ENCODE data around the gene MYO5C.

The MYO5C gene

DNA sequence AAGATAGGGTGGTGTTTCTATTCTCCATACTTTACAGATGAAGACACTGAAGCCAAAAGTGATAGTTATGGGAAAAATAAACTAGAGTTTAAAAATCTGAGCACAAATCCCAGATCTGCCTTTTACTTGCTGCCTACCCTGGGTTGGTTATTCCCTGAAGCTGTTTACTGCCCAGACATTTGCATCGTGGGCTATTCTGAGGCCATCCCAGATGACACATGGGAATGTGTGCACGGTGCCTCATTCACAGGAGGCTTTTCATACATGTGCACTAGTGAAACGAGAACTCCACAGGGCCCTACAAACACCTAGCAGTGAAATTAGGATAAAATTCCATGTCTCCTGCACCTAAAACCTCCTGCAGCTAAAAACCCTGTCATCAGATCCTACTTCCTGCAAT, 17.5 kb downstream of the MYO5C start:
- peaks cover 25% of the 10 kb centered on the region; the same call in 1 of the 2 replicates for H3K36me3 ChIP-seq (ENCODE audit: insufficient read depth, low read length)
- no peak overlapping the region for H3K9ac ChIP-seq (ENCODE audit: low read depth, low read length)
- H3K4me1 ChIP-seq (ENCODE audit: insufficient read depth, low read length), result no peaks in the 10 kb centered on the region
- no peaks in the 10 kb centered on the region for H3K9me3 ChIP-seq (ENCODE audit: control insufficient read depth, insufficient read depth, low read length)

DNA sequence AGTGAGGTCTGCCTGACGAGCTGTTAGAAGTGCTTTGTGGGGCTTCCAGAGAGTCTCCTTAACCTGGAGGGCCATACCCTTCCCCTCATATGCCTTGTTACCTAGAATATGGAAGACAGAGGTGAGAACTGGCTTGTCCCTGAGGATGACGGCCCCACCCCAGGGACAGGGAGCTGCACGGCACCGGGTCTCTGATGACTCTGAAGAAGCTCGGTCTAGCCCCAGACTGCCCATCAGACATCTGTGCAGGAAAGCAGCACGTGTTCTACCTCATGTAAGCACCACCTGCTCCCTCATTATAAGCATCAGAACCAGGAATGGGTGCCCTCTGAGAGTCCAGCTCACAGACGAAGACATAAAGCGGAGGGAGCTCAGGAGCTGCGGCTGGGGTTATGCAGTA, 18.0 kb downstream of the MYO5C start:
- H3K9me3 ChIP-seq (ENCODE audit: control insufficient read depth, insufficient read depth, low read length), result no peaks in the 10 kb centered on the region
- no peaks in the 10 kb centered on the region for H3K4me1 ChIP-seq (ENCODE audit: insufficient read depth, low read length)
- no peak overlapping the region for H3K9ac ChIP-seq (ENCODE audit: low read depth, low read length)
- H3K36me3 ChIP-seq (ENCODE audit: insufficient read depth, low read length), result peaks cover 27% of the 10 kb centered on the region; the same call in 1 of the 2 replicates

DNA sequence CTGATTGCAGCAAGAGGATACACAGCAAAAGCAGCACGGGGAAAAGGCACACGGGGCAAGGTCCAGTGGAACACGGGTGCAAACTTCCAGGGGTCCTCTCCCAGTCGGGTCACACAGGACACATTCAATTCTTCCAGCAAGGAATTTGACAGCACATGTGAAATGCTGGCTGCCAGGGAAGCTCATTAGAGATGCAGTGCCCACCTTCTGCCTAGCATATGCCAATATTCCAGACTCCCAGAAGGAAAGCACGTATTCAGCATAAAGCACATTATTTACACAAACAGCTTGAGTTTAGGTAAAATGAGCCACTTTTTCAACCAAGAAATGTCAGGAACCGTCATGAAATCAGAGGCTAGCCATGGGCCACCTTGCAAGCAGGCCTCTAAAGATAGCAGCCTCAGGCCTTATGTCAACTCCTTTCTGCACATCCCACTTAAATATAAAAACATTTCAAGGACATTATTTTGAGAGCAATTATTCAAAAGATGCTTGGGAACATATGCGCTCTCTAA, 19.3 kb downstream of the MYO5C start:
- no peaks in the 10 kb centered on the region for H3K9me3 ChIP-seq (ENCODE audit: control insufficient read depth, insufficient read depth, low read length)
- H3K4me1 ChIP-seq (ENCODE audit: insufficient read depth, low read length), result no peaks in the 10 kb centered on the region
- H3K9ac ChIP-seq (ENCODE audit: low read depth, low read length), result no peak overlapping the region
- peaks cover 31% of the 10 kb centered on the region for H3K36me3 ChIP-seq (ENCODE audit: insufficient read depth, low read length)

DNA sequence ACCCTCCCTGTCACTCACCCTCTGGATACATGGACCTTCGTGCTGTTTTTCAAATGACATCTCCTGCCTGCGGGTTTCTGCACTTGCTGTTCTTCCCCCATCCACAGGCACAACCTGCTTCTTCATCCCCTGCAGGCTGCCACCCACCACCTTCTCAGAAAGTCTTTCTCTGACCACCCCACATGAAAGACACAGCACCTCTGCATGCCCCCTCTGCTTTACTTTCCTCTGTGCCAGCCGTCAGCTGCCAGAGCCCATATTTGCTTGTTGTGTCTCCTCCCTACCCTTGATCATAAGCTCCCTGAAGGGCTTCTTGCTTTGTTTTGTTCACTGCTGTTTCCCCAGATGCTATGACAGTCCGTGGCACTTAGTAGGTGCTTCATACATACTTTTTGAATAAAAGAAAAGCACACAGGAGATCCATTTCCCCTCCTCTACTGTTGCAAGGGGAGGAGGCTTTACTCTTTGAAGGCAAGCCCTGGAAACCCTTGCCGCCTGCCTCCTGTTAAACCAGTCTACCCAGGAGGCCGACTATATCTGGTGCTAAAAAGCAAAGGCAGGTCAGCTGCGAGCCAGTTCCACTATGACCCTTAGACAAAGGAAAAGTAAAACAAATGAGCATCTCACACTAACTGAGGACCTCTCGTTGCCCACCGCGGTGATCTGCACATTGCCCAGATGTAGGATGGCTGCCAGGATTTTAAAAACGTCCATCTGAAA, 31.9 kb downstream of the MYO5C start:
- Histone ChIP-seq H3K9me3 (ENCODE audit: control insufficient read depth, insufficient read depth, low read length) (no peaks in the 10 kb centered on the region), H3K4me1 (ENCODE audit: insufficient read depth, low read length) (peaks cover 17% of the 10 kb centered on the region), H3K36me3 (ENCODE audit: insufficient read depth, low read length) (peaks cover 7% of the 10 kb centered on the region; the same call in 1 of the 2 replicates), H3K9ac (ENCODE audit: low read depth, low read length) (no peak overlapping the region)

DNA sequence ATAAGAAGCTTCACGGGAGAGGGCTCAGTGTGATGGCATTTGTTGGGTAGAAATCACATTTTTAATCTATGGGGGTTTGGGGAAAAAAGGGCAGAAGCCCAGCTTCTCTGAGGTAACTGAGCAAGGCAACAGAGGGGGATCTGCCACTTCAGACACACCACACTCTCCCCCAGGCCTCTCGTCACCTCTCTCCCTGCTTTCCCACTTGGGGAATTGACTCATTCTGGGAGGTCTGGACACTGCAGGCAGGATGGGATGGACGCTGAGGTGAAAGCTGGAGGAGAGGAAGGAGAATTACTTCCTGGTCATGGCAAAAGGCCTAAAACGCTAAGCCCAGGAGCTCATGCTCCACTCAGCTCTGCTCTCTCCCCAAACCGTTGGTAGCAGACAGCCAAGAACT, 33.2 kb downstream of the MYO5C start:
- Histone ChIP-seq H3K4me1 (ENCODE audit: insufficient read depth, low read length) (peaks cover 24% of the 10 kb centered on the region), H3K9ac (ENCODE audit: low read depth, low read length) (no peak overlapping the region)

DNA sequence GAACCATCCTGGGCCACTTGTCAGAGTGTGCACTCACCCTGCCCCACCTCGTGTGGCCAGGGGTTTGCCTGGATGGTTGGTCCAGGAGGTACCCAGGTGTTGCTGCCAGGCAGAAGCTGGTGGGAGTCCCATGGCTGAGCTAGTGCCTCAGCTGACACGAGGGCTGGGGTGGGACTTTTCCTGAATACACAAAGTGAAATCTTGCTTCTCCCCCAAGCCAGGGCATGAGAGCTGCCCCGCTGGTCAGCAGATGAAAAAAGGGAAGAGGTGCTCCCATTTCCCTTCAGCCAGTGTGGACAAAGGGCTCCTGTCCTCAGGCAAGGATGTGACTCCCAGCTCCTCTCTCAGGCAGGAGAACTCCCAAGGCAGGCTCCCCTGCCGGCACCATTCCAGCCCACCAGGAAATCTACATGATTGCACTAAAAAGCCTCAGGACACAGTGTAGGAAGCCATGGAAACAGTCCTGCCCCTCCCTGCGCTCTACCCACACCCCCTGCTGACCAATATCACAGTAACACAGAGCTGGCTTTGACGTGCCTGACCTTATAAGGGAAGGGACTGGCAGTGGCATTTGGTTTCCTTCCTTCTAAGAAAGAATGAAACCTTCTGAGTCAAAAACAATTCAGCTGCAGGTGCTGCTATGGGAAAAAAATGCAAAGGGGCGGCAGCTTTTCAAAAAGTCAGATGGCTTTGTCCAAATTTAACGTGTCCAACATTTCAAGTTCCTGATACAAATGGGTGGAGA, 33.9 kb downstream of the MYO5C start:
- Histone ChIP-seq H3K9me3 (ENCODE audit: control insufficient read depth, insufficient read depth, low read length) (no peaks in the 10 kb centered on the region), H3K36me3 (ENCODE audit: insufficient read depth, low read length) (0 out of 2 replicates have a peak, but pooled peaks cover 2% of the 10 kb centered on the region), H3K9ac (ENCODE audit: low read depth, low read length) (no peak overlapping the region), H3K4me1 (ENCODE audit: insufficient read depth, low read length) (peaks cover 31% of the 10 kb centered on the region)

More for the DNA sequence above, 33.2 kb downstream of the MYO5C start:
- H3K36me3 ChIP-seq (ENCODE audit: insufficient read depth, low read length), result 0 out of 2 replicates have a peak, but pooled peaks cover 2% of the 10 kb centered on the region
- H3K9me3 ChIP-seq (ENCODE audit: control insufficient read depth, insufficient read depth, low read length), result no peaks in the 10 kb centered on the region

DNA sequence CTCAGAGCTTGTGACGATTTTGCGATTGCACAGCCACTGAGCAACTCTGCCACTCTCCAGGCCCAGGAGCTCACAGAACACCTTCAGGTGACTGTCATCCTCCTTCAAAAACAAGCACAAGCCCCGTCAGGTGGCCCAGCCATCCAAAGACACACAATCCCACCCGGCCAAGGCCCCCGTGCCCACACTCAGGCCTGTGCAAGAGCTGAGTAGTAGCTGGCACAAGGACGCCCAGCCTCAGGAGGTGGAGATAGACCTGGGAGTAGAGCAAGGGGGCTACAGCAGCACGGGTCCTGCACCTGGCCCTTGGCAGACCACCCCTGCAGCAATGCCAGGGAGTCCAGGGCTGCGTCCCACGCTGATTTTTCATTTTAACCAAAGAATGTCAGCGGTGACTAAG, 34.6 kb downstream of the MYO5C start:
- peaks cover 33% of the 10 kb centered on the region for H3K4me1 ChIP-seq (ENCODE audit: insufficient read depth, low read length)
- H3K9ac ChIP-seq (ENCODE audit: low read depth, low read length), result no peak overlapping the region
- 0 out of 2 replicates have a peak, but pooled peaks cover 2% of the 10 kb centered on the region for H3K36me3 ChIP-seq (ENCODE audit: insufficient read depth, low read length)
- H3K9me3 ChIP-seq (ENCODE audit: control insufficient read depth, insufficient read depth, low read length), result no peaks in the 10 kb centered on the region

DNA sequence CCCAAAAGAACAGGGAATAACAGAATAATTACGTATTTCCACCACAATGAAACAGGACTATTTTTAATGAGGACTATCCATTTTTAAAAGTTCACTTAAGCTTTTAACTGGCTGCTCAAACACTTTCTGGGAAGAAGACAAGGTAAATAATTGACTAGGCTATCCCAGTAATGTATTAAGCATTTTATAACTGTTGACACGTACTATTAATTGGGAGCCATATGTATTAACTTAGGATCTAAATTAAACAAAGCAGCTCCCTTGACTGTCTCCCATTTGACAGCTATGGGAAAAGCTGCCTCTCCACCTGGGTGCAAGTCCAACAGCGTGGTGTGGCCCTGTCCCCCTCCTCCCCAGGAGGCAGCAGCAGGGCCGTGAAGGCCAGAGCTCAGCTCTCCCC, 36.1 kb downstream of the MYO5C start:
- Histone ChIP-seq H3K4me1 (ENCODE audit: insufficient read depth, low read length) (peaks cover 33% of the 10 kb centered on the region), H3K9ac (ENCODE audit: low read depth, low read length) (no peak overlapping the region), H3K36me3 (ENCODE audit: insufficient read depth, low read length) (peaks cover 5% of the 10 kb centered on the region; the same call in 1 of the 2 replicates), H3K9me3 (ENCODE audit: control insufficient read depth, insufficient read depth, low read length) (no peaks in the 10 kb centered on the region)

DNA sequence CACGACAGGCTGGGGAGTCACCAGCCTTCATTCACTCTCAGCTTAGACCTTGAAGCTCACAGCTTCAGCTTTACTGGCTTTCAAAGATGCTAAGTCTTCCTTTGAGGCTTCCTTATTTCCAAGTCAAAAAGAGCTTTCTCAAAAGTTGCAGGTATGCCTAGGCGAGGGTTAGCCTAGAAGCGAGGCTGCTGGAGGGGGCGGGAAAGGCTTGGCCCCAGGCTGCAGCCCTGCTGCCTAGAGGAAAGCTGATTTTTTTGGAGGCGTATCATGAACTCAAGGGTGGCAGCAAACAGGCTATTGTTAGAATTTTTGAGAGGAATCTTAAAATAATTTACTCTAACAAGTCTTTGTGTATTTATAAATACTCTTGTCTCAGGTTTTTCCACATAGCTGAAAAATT, 37.1 kb downstream of the MYO5C start:
- no peak overlapping the region for H3K9ac ChIP-seq (ENCODE audit: low read depth, low read length)
- peaks cover 2% of the 10 kb centered on the region; the same call in 1 of the 2 replicates for H3K36me3 ChIP-seq (ENCODE audit: insufficient read depth, low read length)
- H3K9me3 ChIP-seq (ENCODE audit: control insufficient read depth, insufficient read depth, low read length), result no peaks in the 10 kb centered on the region
- peaks cover 33% of the 10 kb centered on the region for H3K4me1 ChIP-seq (ENCODE audit: insufficient read depth, low read length)

DNA sequence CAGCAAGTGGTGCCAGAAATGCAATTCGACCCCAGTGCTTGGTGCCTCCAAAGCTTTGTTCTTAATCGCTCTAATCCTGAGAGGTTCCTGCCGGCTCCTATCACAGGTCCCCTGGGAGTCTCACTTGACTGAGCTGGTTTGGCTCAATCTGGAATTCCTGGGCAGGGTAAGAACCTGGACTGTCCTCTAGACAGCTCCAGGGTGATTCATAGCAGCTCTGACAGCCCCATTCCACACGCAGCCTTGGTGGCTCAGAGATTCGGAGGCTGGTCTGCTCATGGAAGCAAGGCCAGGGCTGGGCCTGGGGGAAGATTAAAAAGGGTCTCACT, 37.9 kb downstream of the MYO5C start:
- Histone ChIP-seq H3K9ac (ENCODE audit: low read depth, low read length) (no peak overlapping the region), H3K4me1 (ENCODE audit: insufficient read depth, low read length) (peaks cover 30% of the 10 kb centered on the region), H3K36me3 (ENCODE audit: insufficient read depth, low read length) (peaks cover 2% of the 10 kb centered on the region; the same call in 1 of the 2 replicates), H3K9me3 (ENCODE audit: control insufficient read depth, insufficient read depth, low read length) (no peaks in the 10 kb centered on the region)

DNA sequence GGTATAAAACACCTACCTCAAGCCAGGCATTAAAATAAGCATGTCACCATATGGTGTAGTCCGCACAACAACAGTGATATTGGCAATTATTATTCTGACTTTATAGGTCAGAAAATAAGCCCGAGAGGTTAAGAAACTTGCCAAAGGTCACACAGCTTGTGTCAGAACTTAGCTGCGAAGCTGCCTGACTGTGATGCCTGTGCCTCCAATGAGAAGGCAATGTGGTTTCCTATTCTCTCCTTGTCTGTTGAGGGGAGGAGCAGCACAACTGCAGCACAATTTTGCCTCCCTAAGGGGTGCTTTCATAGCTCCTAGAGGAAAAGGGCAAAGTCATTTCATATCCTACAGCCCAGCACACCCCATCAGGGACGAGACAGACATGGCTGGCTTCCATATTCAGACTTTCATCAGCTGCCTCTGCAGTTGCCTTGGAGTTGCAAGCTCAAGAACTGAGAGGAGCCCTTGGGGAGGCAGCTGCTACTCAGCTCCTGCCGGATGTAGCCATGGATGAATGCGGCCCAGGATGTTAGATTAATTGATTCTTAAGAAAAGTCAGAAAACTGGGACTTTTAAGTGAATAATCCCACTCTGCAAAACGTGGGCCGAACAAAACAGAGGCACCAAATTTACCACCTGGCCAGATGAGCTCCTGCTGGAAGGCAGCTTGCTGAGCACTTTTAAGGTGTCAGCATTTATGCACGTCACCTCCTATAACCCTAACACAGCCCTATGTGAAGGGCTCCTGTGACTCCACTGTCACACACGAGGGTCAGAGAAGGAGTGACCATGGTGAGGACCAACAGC, 38.5 kb downstream of the MYO5C start:
- H3K36me3 ChIP-seq (ENCODE audit: insufficient read depth, low read length), result peaks cover 3% of the 10 kb centered on the region; the same call in 1 of the 2 replicates
- peaks cover 24% of the 10 kb centered on the region for H3K4me1 ChIP-seq (ENCODE audit: insufficient read depth, low read length)
- H3K9me3 ChIP-seq (ENCODE audit: control insufficient read depth, insufficient read depth, low read length), result no peaks in the 10 kb centered on the region
- H3K9ac ChIP-seq (ENCODE audit: low read depth, low read length), result no peak overlapping the region

DNA sequence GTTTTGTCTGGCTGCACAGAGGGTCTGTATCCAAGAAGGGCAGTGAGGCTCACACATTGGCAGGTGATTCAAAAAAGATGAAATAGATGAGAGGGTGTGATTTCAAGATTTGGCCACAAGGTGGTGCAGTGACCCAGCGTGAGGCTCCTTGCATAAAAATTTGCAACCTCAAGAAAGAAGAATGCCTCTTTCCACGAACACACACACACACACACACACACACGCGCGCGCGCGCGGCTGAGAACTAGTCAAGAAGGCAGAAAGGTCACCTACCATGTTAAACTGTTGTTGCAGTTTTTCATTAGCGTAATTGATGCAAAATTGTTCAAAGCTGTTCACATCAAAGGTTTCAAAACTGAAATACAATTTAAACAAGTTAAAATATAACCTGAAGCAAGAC, 39.2 kb downstream of the MYO5C start:
- Histone ChIP-seq H3K9ac (ENCODE audit: low read depth, low read length) (no peak overlapping the region), H3K36me3 (ENCODE audit: insufficient read depth, low read length) (peaks cover 5% of the 10 kb centered on the region; the same call in 1 of the 2 replicates), H3K4me1 (ENCODE audit: insufficient read depth, low read length) (peaks cover 19% of the 10 kb centered on the region), H3K9me3 (ENCODE audit: control insufficient read depth, insufficient read depth, low read length) (no peaks in the 10 kb centered on the region)

DNA sequence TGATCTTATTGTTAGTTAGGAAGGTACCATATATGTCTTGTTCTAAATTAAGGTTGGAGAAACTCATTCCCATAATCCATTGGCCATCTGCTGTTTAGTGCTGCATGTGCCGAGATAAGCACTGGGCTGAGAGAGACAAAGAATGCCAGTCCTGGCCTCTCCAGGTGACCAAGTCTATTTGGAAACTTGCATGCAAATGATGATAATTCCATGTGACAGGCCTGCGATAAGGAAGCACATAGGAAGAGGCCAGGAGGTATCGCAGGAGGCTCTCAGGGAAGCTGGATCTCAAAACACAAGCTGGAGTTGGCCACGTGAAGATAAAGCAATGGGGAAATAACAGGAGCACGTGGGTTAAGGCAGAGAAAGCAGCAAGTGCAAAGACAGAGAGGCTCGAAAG, 39.7 kb downstream of the MYO5C start:
- peaks cover 5% of the 10 kb centered on the region; the same call in 1 of the 2 replicates for H3K36me3 ChIP-seq (ENCODE audit: insufficient read depth, low read length)
- H3K4me1 ChIP-seq (ENCODE audit: insufficient read depth, low read length), result peaks cover 17% of the 10 kb centered on the region
- H3K9me3 ChIP-seq (ENCODE audit: control insufficient read depth, insufficient read depth, low read length), result no peaks in the 10 kb centered on the region
- H3K9ac ChIP-seq (ENCODE audit: low read depth, low read length), result no peak overlapping the region

DNA sequence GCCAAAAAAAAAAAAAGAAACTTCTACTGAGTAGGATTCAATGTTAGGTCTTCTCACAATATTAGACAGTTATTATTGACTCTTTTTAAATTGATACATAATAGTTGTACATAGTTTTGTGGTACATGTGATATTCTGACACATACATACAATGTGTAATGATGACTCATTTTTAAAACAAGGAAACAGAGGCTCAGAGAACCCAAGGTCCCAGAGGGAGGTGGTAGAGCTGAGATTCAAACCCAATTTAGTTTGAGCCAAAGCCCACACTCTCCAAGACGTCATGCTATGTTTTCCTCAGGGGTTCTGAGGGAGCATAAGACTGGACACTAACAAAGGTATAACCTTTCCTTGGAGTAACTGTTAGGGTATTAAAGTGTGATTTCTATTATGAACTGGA, 40.6 kb downstream of the MYO5C start:
- Histone ChIP-seq H3K9ac (ENCODE audit: low read depth, low read length) (no peak overlapping the region), H3K4me1 (ENCODE audit: insufficient read depth, low read length) (peaks cover 17% of the 10 kb centered on the region), H3K9me3 (ENCODE audit: control insufficient read depth, insufficient read depth, low read length) (no peaks in the 10 kb centered on the region), H3K36me3 (ENCODE audit: insufficient read depth, low read length) (peaks cover 5% of the 10 kb centered on the region; the same call in 1 of the 2 replicates)
